ENCODE data around the gene GRM3. TPM values are rescaled to one million over a fixed set of nuclear protein-coding genes. Genes with fewer than 3 reads are reported as not detected.

GRM3 gene
- total RNA-seq, 3 donors from 2014 or later (not counting 1 experiment from before 2014, with no cell fraction given) = not detected

GRCh38 chr7:86815556-86815955 lies 171.8 kb downstream of the GRM3 start:
- no peaks in the 10 kb centered on the region for H3K4me1 Mint-ChIP-seq
- no peak overlapping the region for H3K27ac ChIP-seq (ENCODE audit: low read length)
- TF ChIP-seq, protein P1, sequence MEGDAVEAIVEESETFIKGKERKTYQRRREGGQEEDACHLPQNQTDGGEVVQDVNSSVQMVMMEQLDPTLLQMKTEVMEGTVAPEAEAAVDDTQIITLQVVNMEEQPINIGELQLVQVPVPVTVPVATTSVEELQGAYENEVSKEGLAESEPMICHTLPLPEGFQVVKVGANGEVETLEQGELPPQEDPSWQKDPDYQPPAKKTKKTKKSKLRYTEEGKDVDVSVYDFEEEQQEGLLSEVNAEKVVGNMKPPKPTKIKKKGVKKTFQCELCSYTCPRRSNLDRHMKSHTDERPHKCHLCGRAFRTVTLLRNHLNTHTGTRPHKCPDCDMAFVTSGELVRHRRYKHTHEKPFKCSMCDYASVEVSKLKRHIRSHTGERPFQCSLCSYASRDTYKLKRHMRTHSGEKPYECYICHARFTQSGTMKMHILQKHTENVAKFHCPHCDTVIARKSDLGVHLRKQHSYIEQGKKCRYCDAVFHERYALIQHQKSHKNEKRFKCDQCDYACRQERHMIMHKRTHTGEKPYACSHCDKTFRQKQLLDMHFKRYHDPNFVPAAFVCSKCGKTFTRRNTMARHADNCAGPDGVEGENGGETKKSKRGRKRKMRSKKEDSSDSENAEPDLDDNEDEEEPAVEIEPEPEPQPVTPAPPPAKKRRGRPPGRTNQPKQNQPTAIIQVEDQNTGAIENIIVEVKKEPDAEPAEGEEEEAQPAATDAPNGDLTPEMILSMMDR (IDR thresholded peaks at IDR 0.05) = no peak
- H3K27me3 ChIP-seq (ENCODE audit: control insufficient read depth, insufficient read depth, low read length) = no peaks in the 10 kb centered on the region
- H3K36me3 Mint-ChIP-seq = no peaks in the 10 kb centered on the region
- DNase-seq (no peak), ATAC-seq (no peak)
- no CpG with 5 or more reads among the region's 1 CpG for WGBS (ENCODE audit: insufficient coverage)
- no peaks in the 10 kb centered on the region for H3K9me3 ChIP-seq (ENCODE audit: control insufficient read depth, insufficient read depth, low read length)
- H3K9me3 Mint-ChIP-seq = peaks cover 2 to 5% of the 10 kb centered on the region in 2 donors
- H3K27ac Mint-ChIP-seq = no peak overlapping the region
- H3K36me3 ChIP-seq (ENCODE audit: control insufficient read depth, insufficient read depth, low read length) = no peaks in the 10 kb centered on the region
- no peaks in the 10 kb centered on the region for H3K4me1 ChIP-seq (ENCODE audit: control insufficient read depth, insufficient read depth, low read length)
- H3K27me3 Mint-ChIP-seq (ENCODE audit: low read depth in 2 of 2) = peaks cover 0 to 8% of the 10 kb centered on the region in 2 donors
- H3K4me3 Mint-ChIP-seq = no peak overlapping the region
- no peak overlapping the region for H3K4me3 ChIP-seq (ENCODE audit: low read length)
- intact Hi-C loops (cut with micrococcal nuclease) = no loop called here

DNA sequence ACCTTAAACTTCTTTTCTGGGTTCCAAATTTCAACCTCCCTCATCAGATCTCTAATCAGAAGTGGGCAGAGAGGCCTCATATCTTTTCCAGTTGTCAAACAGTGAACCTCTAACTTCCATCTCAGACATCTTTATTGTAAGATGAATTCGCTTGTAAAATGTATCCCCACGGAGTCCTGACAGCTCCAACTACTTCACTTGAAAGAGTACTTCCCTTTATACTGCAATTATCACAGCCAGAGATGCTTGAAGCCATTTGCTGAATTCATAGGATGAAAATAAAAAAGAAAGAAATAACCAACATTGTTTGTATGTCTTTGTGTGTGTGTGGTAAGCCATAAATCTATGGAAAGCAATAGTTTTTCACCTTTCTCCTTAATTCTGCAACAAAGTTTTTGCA lies 175.2 kb downstream of the GRM3 start:
- TF ChIP-seq, protein P1 (IDR thresholded peaks at IDR 0.05) = no peak
- H3K27me3 Mint-ChIP-seq (ENCODE audit: low read depth in 2 of 2) = peaks cover 3 to 4% of the 10 kb centered on the region in 2 donors
- H3K4me3 ChIP-seq (ENCODE audit: low read length) = no peak overlapping the region
- H3K4me3 Mint-ChIP-seq = no peak overlapping the region
- no peak for ATAC-seq
- no peaks in the 10 kb centered on the region for H3K9me3 ChIP-seq (ENCODE audit: control insufficient read depth, insufficient read depth, low read length)
- WGBS (ENCODE audit: insufficient coverage) = 72% methylated on average over 2 of the region's 2 CpGs
- H3K27ac Mint-ChIP-seq = no peak overlapping the region
- no peaks in the 10 kb centered on the region for H3K27me3 ChIP-seq (ENCODE audit: control insufficient read depth, insufficient read depth, low read length)
- no peak for DNase-seq
- peaks cover 2 to 5% of the 10 kb centered on the region in 2 donors for H3K9me3 Mint-ChIP-seq
- no peaks in the 10 kb centered on the region for H3K36me3 Mint-ChIP-seq
- H3K36me3 ChIP-seq (ENCODE audit: control insufficient read depth, insufficient read depth, low read length) = no peaks in the 10 kb centered on the region
- no peaks in the 10 kb centered on the region for H3K4me1 Mint-ChIP-seq
- no peaks in the 10 kb centered on the region for H3K4me1 ChIP-seq (ENCODE audit: control insufficient read depth, insufficient read depth, low read length)
- no peak overlapping the region for H3K27ac ChIP-seq (ENCODE audit: low read length)
- intact Hi-C loops (cut with micrococcal nuclease) = no loop called here

DNA sequence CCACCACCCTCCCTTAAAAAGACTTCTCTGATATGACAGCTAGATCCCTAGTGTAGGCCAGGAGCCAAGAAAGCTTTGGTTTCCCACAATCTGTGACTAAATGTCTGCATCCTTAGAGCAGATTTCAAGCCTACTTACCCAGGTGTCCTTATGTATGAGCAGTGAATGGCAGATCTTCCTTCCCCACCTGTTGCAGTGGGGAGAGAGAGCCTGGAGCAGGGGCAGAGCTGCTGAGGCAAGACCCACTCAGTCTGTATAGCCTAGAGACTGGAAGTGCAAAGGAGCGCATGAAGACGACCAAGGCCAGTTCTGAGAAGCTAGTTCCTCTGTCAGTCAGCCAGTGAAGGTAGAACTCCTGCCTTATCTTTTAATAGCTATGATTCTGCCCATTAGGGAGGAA lies 180.1 kb downstream of the GRM3 start:
- Histone ChIP-seq H3K4me3 (ENCODE audit: low read length) (no peak overlapping the region), H3K9me3 (ENCODE audit: control insufficient read depth, insufficient read depth, low read length) (no peaks in the 10 kb centered on the region), H3K36me3 (ENCODE audit: control insufficient read depth, insufficient read depth, low read length) (no peaks in the 10 kb centered on the region), H3K27me3 (ENCODE audit: control insufficient read depth, insufficient read depth, low read length) (no peaks in the 10 kb centered on the region), H3K4me1 (ENCODE audit: control insufficient read depth, insufficient read depth, low read length) (no peaks in the 10 kb centered on the region), H3K27ac (ENCODE audit: low read length) (no peak overlapping the region)
- TF ChIP-seq, protein P1 (IDR thresholded peaks at IDR 0.05) = no peak
- no peak overlapping the region for H3K27ac Mint-ChIP-seq
- intact Hi-C loops (cut with micrococcal nuclease) = no loop called here
- H3K4me1 Mint-ChIP-seq = no peaks in the 10 kb centered on the region
- WGBS (ENCODE audit: insufficient coverage) = 88% methylated on average over 2 of the region's 2 CpGs
- H3K9me3 Mint-ChIP-seq = no peaks in the 10 kb centered on the region
- no peaks in the 10 kb centered on the region for H3K36me3 Mint-ChIP-seq
- no peak for DNase-seq
- H3K4me3 Mint-ChIP-seq = no peak overlapping the region
- H3K27me3 Mint-ChIP-seq (ENCODE audit: low read depth in 2 of 2) = peaks cover 0 to 3% of the 10 kb centered on the region in 2 donors
- ATAC-seq = no peak

DNA sequence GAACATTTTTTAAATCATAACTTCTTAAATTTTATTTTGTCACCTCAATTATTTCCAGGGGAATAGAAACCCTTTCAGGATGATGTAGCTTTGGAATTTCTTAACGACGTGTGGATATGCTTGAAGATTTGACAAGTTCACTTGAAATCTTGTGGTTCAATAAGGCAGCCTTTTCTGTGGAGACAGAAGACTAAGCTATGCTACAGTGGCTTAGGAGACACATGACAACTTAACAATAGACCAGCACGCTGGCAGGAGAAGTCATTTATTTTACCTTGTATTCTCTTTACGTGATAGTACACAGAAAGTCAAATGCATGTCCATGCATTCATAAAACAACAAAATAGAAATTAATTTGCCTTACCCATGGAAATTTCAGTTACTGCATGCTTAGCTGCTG lies 181.6 kb downstream of the GRM3 start:
- DNase-seq = no peak
- H3K4me3 ChIP-seq (ENCODE audit: low read length) = no peak overlapping the region
- peaks cover 0 to 3% of the 10 kb centered on the region in 2 donors for H3K27me3 Mint-ChIP-seq (ENCODE audit: low read depth in 2 of 2)
- H3K36me3 Mint-ChIP-seq = no peaks in the 10 kb centered on the region
- H3K4me1 ChIP-seq (ENCODE audit: control insufficient read depth, insufficient read depth, low read length) = no peaks in the 10 kb centered on the region
- 94% methylated on average over 4 of the region's 4 CpGs for WGBS (ENCODE audit: insufficient coverage)
- H3K4me1 Mint-ChIP-seq = no peaks in the 10 kb centered on the region
- H3K27ac ChIP-seq (ENCODE audit: low read length) = no peak overlapping the region
- no peak for ATAC-seq
- no peaks in the 10 kb centered on the region for H3K36me3 ChIP-seq (ENCODE audit: control insufficient read depth, insufficient read depth, low read length)
- no peaks in the 10 kb centered on the region for H3K27me3 ChIP-seq (ENCODE audit: control insufficient read depth, insufficient read depth, low read length)
- H3K9me3 ChIP-seq (ENCODE audit: control insufficient read depth, insufficient read depth, low read length) = no peaks in the 10 kb centered on the region
- TF ChIP-seq, protein P1 (IDR thresholded peaks at IDR 0.05) = no peak
- intact Hi-C loops (cut with micrococcal nuclease) = no loop called here
- H3K27ac Mint-ChIP-seq = no peak overlapping the region
- no peaks in the 10 kb centered on the region for H3K9me3 Mint-ChIP-seq
- no peak overlapping the region for H3K4me3 Mint-ChIP-seq
